Esophagus muscularis mucosa (tissue), 4 donors: ENCODE measurements around the gene POLR2J.
"Not testable (repeated sequence)": the region's sequence is repeated elsewhere in the genome, so short reads cannot be mapped to it uniquely, and the experiment has no call there.

Experiments used
- CTCF ChIP-seq, 3 experiments: fragments of 200-600 bp in 2 of 3; fragments of 450-650 bp in 1 of 3; sonication (generic) in 2 of 3; IDR thresholded peaks; one replicate each; pipeline ENCODE4 v1.5.1; 2017 to 2019; ENCODE audit warnings: antibody characterized with exemption in 3 of 3, mild to moderate bottlenecking in 2 of 3, moderate library complexity in 1 of 3
- EP300 ChIP-seq: sonication (generic); formaldehyde crosslinking; IDR thresholded peaks from one replicate; pipeline ENCODE4 v1.6.1; 2017; ENCODE audit warnings: antibody characterized with exemption
- POLR2A ChIP-seq: fragments of 450-650 bp; IDR thresholded peaks from one replicate; pipeline ENCODE4 v1.6.1; 2017; ENCODE audit warnings: antibody characterized with exemption, moderate library complexity, mild to moderate bottlenecking, low read depth

GRCh38 chr7:102479209-102479584 lies 475 bp upstream of the POLR2J start:
- TF ChIP-seq EP300; CTCF (IDR thresholded peaks at IDR 0.05); POLR2A: not testable (repeated sequence)
